Uterus (tissue), 4 donors: ENCODE data around the gene FNBP1L. TPM values are rescaled to one million over a fixed set of nuclear protein-coding genes. Genes with fewer than 3 reads are reported as not detected.
"Not testable (repeated sequence)": the region's sequence is repeated elsewhere in the genome, so short reads cannot be mapped to it uniquely, and the experiment has no call there.

ENCODE experiments used
- DNase-seq, 2 donors: peaks; one replicate each; pipeline ENCODE4 v3.0.0-alpha.2; 2019 to 2020
- H3K27ac ChIP-seq, 2 donors: fragments of 200-600 bp; sonication (generic); 1 replicate in 1 of 2; 2 replicates in 1 of 2; pipeline ENCODE4 v1.5.1; 2016 to 2018
- H3K27me3 ChIP-seq, 2 donors: fragments of 200-600 bp; sonication (generic); one replicate each; pipeline ENCODE4 v1.5.1; 2018 to 2019; ENCODE audit warnings: control low read depth in 1 of 2
- H3K36me3 ChIP-seq, 2 donors: fragments of 200-600 bp; sonication (generic); one replicate each; pipeline ENCODE4 v1.5.1; 2019; ENCODE audit warnings: control low read depth in 1 of 2
- H3K4me1 ChIP-seq, 2 donors: fragments of 200-600 bp; sonication (generic); one replicate each; pipeline ENCODE4 v1.5.1; 2018 to 2019; ENCODE audit warnings: control low read depth in 1 of 2
- H3K4me3 ChIP-seq, 2 donors: fragments of 200-600 bp; sonication (generic); 1 replicate in 1 of 2; 2 replicates in 1 of 2; pipeline ENCODE4 v1.5.1; 2018 to 2019; ENCODE audit warnings: mild to moderate bottlenecking in 1 of 2
- H3K9me3 ChIP-seq, 2 donors: fragments of 200-600 bp; sonication (generic); one replicate each; pipeline ENCODE4 v1.5.1; 2019; ENCODE audit warnings: control low read depth in 1 of 2
- POLR2A ChIP-seq, 2 donors: fragments of 450-650 bp; IDR thresholded peaks; one replicate each; pipeline ENCODE4 v1.6.1; 2016; ENCODE audit warnings: antibody characterized with exemption in 2 of 2, mild to moderate bottlenecking in 1 of 2, moderate library complexity in 1 of 2
- intact Hi-C: fragments of 100-400 bp; cut with DNase I; formaldehyde crosslinking; loops from one replicate; pipeline ENCODE4 v1.15.1; 2023; ENCODE audit warnings: low total_unique reads
- total RNA-seq, 4 donors: library from RNA; depleted of rRNA in 3 of 4; stranded (reverse); fragments of >200 nt in 3 of 4; gene quantifications; one replicate each; pipeline versions ENCODE4 v1.1.0 to v1.2.4, GENCODE V29; 2014 to 2023
- TF ChIP-seq, protein P1 (sequence below), 4 experiments: fragments of 200-600 bp in 2 of 4; fragments of 450-650 bp in 2 of 4; sonication (generic) in 2 of 4; IDR thresholded peaks; one replicate each; pipeline ENCODE4 v1.5.1; 2016 to 2019; ENCODE audit warnings: antibody characterized with exemption in 4 of 4, mild to moderate bottlenecking in 2 of 4, moderate library complexity in 1 of 4
- donor health status: DM: yes; HTN: yes; CAD: no.

Gene FNBP1L
- total RNA-seq, 4 donors from 2014 or later: 14.9 to 88.1 (median 23.0) TPM

DNA sequence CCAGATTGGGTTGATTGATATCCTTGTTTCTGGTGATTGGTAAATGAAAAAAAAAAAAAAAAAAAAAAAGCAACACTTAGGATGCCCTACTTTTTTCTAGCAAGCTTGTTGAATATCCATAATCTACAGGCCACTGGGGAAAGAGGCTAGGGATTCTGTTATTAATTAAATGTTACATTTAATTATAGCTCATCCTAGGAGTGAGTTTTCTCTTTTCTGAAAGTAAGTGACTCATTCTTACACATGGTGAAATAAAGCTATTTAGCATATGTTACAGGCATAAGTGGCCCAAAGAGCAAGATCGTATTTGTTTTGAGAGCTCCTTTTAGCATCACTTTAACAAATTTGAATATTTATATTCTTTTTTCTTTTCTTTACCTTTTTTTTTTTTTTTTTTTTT, 94.5 kb downstream of the FNBP1L start:
- Histone ChIP-seq H3K36me3 (no peaks in the 10 kb centered on the region), H3K9me3 (no peaks in the 10 kb centered on the region), H3K27me3 (no peaks in the 10 kb centered on the region), H3K4me1 (no peaks in the 10 kb centered on the region), H3K4me3 (no peak overlapping the region), H3K27ac (no peak overlapping the region)
- TF ChIP-seq POLR2A (IDR thresholded peaks at IDR 0.05): no peak
- TF ChIP-seq, protein P1, sequence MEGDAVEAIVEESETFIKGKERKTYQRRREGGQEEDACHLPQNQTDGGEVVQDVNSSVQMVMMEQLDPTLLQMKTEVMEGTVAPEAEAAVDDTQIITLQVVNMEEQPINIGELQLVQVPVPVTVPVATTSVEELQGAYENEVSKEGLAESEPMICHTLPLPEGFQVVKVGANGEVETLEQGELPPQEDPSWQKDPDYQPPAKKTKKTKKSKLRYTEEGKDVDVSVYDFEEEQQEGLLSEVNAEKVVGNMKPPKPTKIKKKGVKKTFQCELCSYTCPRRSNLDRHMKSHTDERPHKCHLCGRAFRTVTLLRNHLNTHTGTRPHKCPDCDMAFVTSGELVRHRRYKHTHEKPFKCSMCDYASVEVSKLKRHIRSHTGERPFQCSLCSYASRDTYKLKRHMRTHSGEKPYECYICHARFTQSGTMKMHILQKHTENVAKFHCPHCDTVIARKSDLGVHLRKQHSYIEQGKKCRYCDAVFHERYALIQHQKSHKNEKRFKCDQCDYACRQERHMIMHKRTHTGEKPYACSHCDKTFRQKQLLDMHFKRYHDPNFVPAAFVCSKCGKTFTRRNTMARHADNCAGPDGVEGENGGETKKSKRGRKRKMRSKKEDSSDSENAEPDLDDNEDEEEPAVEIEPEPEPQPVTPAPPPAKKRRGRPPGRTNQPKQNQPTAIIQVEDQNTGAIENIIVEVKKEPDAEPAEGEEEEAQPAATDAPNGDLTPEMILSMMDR (IDR thresholded peaks at IDR 0.05): no peak
- intact Hi-C loops: no loop called here
- DNase-seq: no peak

DNA sequence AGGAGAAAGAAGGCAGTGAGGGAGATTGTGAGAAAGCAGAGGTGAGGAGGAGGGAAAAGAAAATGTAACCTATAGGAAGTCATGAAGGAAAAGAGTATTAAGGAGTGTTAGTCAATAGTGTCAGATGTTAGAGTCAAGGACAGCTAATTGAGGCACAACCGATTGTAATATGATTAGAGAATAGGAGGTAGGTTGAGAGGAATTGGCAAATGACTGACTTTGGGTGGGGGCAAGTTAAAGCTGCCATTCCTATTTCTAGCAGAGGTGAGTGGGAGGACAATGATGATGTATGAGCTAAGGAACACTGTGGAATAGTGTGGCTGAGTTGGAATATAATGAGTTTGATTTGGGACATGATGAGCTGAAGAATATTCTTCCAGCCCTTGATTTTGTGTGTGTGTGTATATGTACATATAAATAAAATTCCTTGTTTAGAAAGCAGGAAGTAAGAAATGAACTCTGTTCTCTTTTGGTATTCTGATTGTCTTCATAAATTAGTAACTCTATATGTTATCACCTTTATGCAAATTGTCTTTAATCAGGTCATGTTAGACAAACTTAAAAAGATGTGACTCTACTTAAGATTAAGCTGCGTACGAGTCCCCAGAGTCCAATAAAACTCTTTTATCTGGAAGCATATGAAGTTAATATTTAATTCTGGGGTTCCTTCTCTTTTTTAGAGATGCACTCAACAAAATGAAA, 98.4 kb downstream of the FNBP1L start:
- no peaks in the 10 kb centered on the region for H3K36me3 ChIP-seq
- H3K9me3 ChIP-seq: no peaks in the 10 kb centered on the region
- intact Hi-C loops: no loop called here
- H3K27ac ChIP-seq: no peak overlapping the region
- no peak for TF ChIP-seq POLR2A (IDR thresholded peaks at IDR 0.05)
- TF ChIP-seq, protein P1 (IDR thresholded peaks at IDR 0.05): no peak
- no peak overlapping the region for H3K4me3 ChIP-seq
- no peaks in the 10 kb centered on the region for H3K4me1 ChIP-seq
- DNase-seq: no peak
- H3K27me3 ChIP-seq: no peaks in the 10 kb centered on the region

DNA sequence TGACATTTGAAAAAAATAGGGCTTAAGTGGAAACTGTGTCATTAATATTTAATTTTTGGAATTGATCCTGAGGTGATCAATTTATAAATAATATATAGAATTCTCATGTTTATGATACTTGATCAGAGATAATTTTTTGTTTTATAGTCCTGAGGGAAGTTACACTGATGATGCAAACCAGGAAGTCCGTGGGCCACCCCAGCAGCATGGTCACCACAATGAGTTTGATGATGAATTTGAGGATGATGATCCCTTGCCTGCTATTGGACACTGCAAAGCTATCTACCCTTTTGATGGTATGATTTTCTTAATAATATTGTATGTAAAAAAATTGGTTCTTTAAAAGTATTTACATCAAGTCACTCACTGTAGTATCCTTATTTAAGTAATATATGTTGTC, 101.2 kb downstream of the FNBP1L start:
- Histone ChIP-seq H3K27me3 (no peaks in the 10 kb centered on the region), H3K36me3 (no peaks in the 10 kb centered on the region), H3K9me3 (no peaks in the 10 kb centered on the region), H3K4me1 (no peaks in the 10 kb centered on the region), H3K4me3 (no peak overlapping the region), H3K27ac (no peak overlapping the region)
- no peak for DNase-seq
- TF ChIP-seq, protein P1 (IDR thresholded peaks at IDR 0.05): no peak
- no peak for TF ChIP-seq POLR2A (IDR thresholded peaks at IDR 0.05)
- intact Hi-C loops: no loop called here

DNA sequence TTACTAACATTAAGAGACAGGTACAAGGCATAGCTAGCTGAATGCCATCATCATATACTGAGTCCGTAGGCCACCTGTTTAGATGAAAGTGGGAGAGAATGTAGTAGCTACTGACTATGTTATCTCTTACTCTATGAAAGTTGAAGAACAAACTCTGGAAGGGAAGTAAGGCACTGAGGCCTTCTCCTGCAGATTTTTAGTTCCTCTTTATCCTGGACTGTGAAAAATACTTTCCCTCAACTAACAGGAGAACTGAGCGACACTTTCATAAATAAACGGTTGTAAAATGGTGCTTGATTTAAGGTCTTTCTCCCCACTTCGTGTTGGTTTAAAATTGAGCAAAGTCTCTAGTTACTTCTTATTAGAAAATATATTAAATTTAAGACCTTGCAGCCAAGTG, 101.9 kb downstream of the FNBP1L start:
- no peak for TF ChIP-seq POLR2A (IDR thresholded peaks at IDR 0.05)
- TF ChIP-seq, protein P1 (IDR thresholded peaks at IDR 0.05): no peak
- H3K36me3 ChIP-seq: no peaks in the 10 kb centered on the region
- intact Hi-C loops: no loop called here
- no peaks in the 10 kb centered on the region for H3K9me3 ChIP-seq
- no peak overlapping the region for H3K4me3 ChIP-seq
- H3K27me3 ChIP-seq: no peaks in the 10 kb centered on the region
- H3K27ac ChIP-seq: no peak overlapping the region
- no peak for DNase-seq
- no peaks in the 10 kb centered on the region for H3K4me1 ChIP-seq

DNA sequence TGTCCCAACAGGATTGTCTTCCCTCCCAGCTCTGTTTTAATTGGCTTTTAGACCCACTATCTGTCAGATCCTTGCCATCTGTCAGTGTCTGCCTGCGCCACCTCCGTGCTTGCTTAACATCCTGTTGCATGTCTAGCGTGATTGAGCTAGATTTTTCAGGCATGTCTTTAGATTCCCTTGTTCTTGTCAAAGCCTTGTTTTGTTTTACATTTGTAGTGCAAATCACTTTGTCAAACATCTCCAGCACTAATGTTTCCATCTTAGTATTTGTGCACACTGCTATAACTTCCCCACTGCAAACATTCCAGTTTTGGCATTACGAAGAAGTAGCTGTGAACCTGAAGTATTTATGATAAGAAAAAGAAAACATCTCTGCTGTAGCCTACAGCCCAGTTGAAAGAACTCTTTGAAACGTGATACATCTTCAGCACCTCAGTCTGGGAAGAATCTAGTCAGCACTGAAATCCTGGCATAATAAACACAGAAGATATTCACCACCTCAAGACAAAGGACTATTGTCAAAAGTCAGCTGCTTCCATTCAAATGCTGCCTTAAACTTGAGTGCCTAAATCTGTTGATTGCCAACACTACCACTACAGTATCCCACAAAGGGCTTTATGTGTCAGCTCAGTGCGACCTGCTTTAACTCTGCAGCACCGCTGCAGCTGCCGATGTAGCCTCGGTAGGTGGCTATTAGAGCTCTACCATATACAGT, 105.0 kb downstream of the FNBP1L start:
- Histone ChIP-seq H3K4me3 (no peak overlapping the region), H3K36me3 (no peaks in the 10 kb centered on the region), H3K9me3 (no peaks in the 10 kb centered on the region), H3K4me1 (no peaks in the 10 kb centered on the region), H3K27me3 (no peaks in the 10 kb centered on the region), H3K27ac (no peak overlapping the region)
- TF ChIP-seq, protein P1 (IDR thresholded peaks at IDR 0.05): no peak
- TF ChIP-seq POLR2A (IDR thresholded peaks at IDR 0.05): no peak
- no peak for DNase-seq
- intact Hi-C loops: no loop called here

DNA sequence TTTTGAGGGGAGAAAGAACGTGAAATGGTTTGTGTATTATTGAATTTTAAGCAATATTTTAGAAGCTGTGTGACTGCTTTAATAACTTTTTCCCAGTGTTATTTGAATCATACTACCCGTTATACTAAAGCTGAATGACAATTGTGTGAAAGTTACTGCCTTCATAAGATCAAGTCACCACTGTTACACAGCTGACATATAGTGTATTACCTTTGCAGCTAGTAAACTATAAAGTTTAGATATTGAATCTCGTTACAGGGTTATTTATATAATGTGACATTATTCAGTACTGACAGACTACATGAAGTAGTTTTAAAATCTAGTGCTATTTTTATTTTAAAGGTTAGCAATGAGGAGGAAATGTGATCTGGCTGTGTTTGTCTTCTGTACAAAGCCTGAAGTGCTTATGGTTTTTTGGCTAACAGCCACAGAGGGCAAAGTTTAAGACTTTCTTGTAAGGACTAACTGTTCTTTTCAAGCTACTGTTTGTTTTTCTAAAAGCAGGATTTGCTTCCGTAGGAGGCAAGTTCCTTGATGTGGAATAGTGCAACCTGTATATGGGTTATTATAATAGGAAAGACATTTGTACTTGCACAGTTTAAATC, 106.1 kb downstream of the FNBP1L start:
- DNase-seq: peak in 1 of 2 donors; percentile 62
- intact Hi-C loops, H3K36me3 ChIP-seq, H3K27me3 ChIP-seq, H3K4me1 ChIP-seq, H3K4me3 ChIP-seq, H3K9me3 ChIP-seq: not testable (repeated sequence)
- H3K27ac ChIP-seq: peak overlapping the region; percentile 22 to 47
